Right lobe of liver (tissue), 6 donors: ENCODE results near the gene KCND2. TPM values are rescaled to one million over a fixed set of nuclear protein-coding genes. Genes with fewer than 3 reads are reported as not detected.

Experiments
- ATAC-seq, 4 donors: fragments of 200-7000 bp; cut with Tn5 transposase; one replicate each; pipeline ENCODE4 v1.9.1; 2020; ENCODE audit warnings: mild to moderate bottlenecking in 4 of 4, moderate library complexity in 4 of 4
- DNase-seq, 3 donors: peaks; one replicate each; pipeline ENCODE4 v3.0.0-alpha.2; 2020
- H3K27ac ChIP-seq, 3 donors: fragments of 200-600 bp; one replicate each; pipeline ENCODE4 v1.8.0; 2022
- H3K27me3 ChIP-seq, 2 donors: fragments of 200-600 bp; one replicate each; pipeline ENCODE4 v1.8.0; 2022
- H3K36me3 ChIP-seq, 4 donors: fragments of 200-600 bp; sonication (generic) in 1 of 4; one replicate each; pipeline versions ENCODE4 v1.5.1 to v1.8.0; 2017 to 2022; ENCODE audit warnings: control low read depth in 1 of 4
- H3K4me1 ChIP-seq, 4 donors: fragments of 200-600 bp; sonication (generic) in 1 of 4; one replicate each; pipeline versions ENCODE4 v1.5.1 to v1.8.0; 2017 to 2022; ENCODE audit warnings: control low read depth in 1 of 4
- H3K4me3 ChIP-seq, 3 donors: fragments of 200-600 bp; one replicate each; pipeline ENCODE4 v1.8.0; 2022
- H3K9me3 ChIP-seq, 4 donors: fragments of 200-600 bp; sonication (generic) in 1 of 4; one replicate each; pipeline versions ENCODE4 v1.5.1 to v1.8.0; 2017 to 2022; ENCODE audit warnings: control low read depth in 1 of 4
- CTCF ChIP-seq, 4 donors: fragments of 200-600 bp in 3 of 4; fragments of 450-650 bp in 1 of 4; IDR thresholded peaks; one replicate each; pipeline versions ENCODE4 v1.5.1 to v1.8.0; 2016 to 2022; ENCODE audit warnings: antibody characterized with exemption in 4 of 4, mild to moderate bottlenecking in 2 of 4
- POLR2A ChIP-seq: fragments of 450-650 bp; IDR thresholded peaks from one replicate; pipeline ENCODE4 v1.6.1; 2017; ENCODE audit warnings: antibody characterized with exemption, mild to moderate bottlenecking
- WGBS: methylation state at CpG from one replicate; pipeline ENCODE4 v1.1.6; 2018; ENCODE audit warnings: low coverage, low lambda C conversion rate; ENCODE audit not compliant: insufficient coverage; ENCODE audit errors: missing lambda C conversion rate; 5-methylcytosine and 5-hydroxymethylcytosine counted together
- intact Hi-C, 2 donors: fragments of 100-400 bp; cut with DNase I; formaldehyde crosslinking; loops; one replicate each; pipeline versions ENCODE4 v1.11.2 to v1.14.1; 2022
- total RNA-seq, 6 experiments: library from RNA; depleted of rRNA in 2 of 6; stranded (reverse); fragments of >200 nt in 2 of 6; fragmentation: NEBNext Ultra II Directional in 3 of 6; extraction: Animal tissue kit (Norgen Biotek cat#: 25700) in 3 of 6; gene quantifications; one replicate each; pipeline versions ENCODE4 v1.1.0 to v1.2.4, GENCODE V29; 2016 to 2023
- donor health status: DM: no; HTN: yes; CAD: no.
- donor health status: DM: no; HTN: no; CAD: no.
- donor health status: DM: no; HTN: no; CAD: no.
- donor health status: DM: no; HTN: yes; CAD: no.
- donor health status: DM: no; HTN: yes; CAD: no.

KCND2 gene
- total RNA-seq, 6 experiments from 2014 or later, result 0.04 to 0.49 TPM; not detected in 4

- Histone ChIP-seq H3K4me1 (no peaks in the 10 kb centered on the region), H3K27me3 (no peaks in the 10 kb centered on the region), H3K9me3 (no peaks in the 10 kb centered on the region), H3K4me3 (no peak overlapping the region), H3K27ac (no peak overlapping the region), H3K36me3 (no peaks in the 10 kb centered on the region)
- DNase-seq (no peak), ATAC-seq (no peak)
- intact Hi-C loops, result no loop called here
- no peak for TF ChIP-seq CTCF (IDR thresholded peaks at IDR 0.05)
- TF ChIP-seq POLR2A, result no peak
- WGBS, result 55% methylated on average over 3 of the region's 3 CpGs
Observed at GRCh38 chr7:120467676-120468075, 194.7 kb downstream of the KCND2 start.

GRCh38 chr7:120468611-120469010 is 195.6 kb downstream of the KCND2 start:
- Histone ChIP-seq H3K27ac (no peak overlapping the region), H3K4me3 (no peak overlapping the region), H3K4me1 (no peaks in the 10 kb centered on the region), H3K36me3 (no peaks in the 10 kb centered on the region), H3K27me3 (no peaks in the 10 kb centered on the region), H3K9me3 (no peaks in the 10 kb centered on the region)
- WGBS, result 47% methylated on average over 3 of the region's 3 CpGs
- DNase-seq (no peak), ATAC-seq (no peak)
- intact Hi-C loops, result no loop called here
- TF ChIP-seq CTCF (IDR thresholded peaks at IDR 0.05) (no peak), POLR2A (no peak)

- ATAC-seq, result no peak
- no peaks in the 10 kb centered on the region for H3K27me3 ChIP-seq
- DNase-seq, result no peak
- H3K4me1 ChIP-seq, result no peaks in the 10 kb centered on the region
- WGBS, result 80% methylated on average over 2 of the region's 3 CpGs
- no peaks in the 10 kb centered on the region for H3K9me3 ChIP-seq
- intact Hi-C loops, result no loop called here
- no peak overlapping the region for H3K27ac ChIP-seq
- H3K4me3 ChIP-seq, result no peak overlapping the region
- H3K36me3 ChIP-seq, result no peaks in the 10 kb centered on the region
- TF ChIP-seq POLR2A, result no peak
- TF ChIP-seq CTCF (IDR thresholded peaks at IDR 0.05), result no peak
Observed at GRCh38 chr7:120472892-120473291, 199.9 kb downstream of the KCND2 start.

GRCh38 chr7:120473352-120473751 is 200.4 kb downstream of the KCND2 start:
- 60% methylated on average over 5 of the region's 5 CpGs for WGBS
- TF ChIP-seq POLR2A, result no peak
- TF ChIP-seq CTCF (IDR thresholded peaks at IDR 0.05), result no peak

GRCh38 chr7:120475994-120476393 is 203.0 kb downstream of the KCND2 start:
- intact Hi-C loops, result no loop called here
- no peak for DNase-seq
- H3K36me3 ChIP-seq, result no peaks in the 10 kb centered on the region
- no peak overlapping the region for H3K27ac ChIP-seq
- no peak overlapping the region for H3K4me3 ChIP-seq
- no peak for ATAC-seq
- no peaks in the 10 kb centered on the region for H3K9me3 ChIP-seq
- H3K27me3 ChIP-seq, result no peaks in the 10 kb centered on the region
- TF ChIP-seq POLR2A (no peak), CTCF (IDR thresholded peaks at IDR 0.05) (no peak)
- no peaks in the 10 kb centered on the region for H3K4me1 ChIP-seq

More at GRCh38 chr7:120473352-120473751, 200.4 kb downstream of the KCND2 start:
- no peaks in the 10 kb centered on the region for H3K4me1 ChIP-seq
- H3K27me3 ChIP-seq, result no peaks in the 10 kb centered on the region
- H3K36me3 ChIP-seq, result no peaks in the 10 kb centered on the region
- DNase-seq, result no peak
- H3K27ac ChIP-seq, result no peak overlapping the region
- intact Hi-C loops, result no loop called here
- H3K4me3 ChIP-seq, result no peak overlapping the region
- H3K9me3 ChIP-seq, result no peaks in the 10 kb centered on the region
- no peak for ATAC-seq
